Measurements from ENCODE around the gene PCDHGB5.
"Not testable (repeated sequence)": the region's sequence is repeated elsewhere in the genome, so short reads cannot be mapped to it uniquely, and the experiment has no call there.

The PCDHGB5 gene

DNA sequence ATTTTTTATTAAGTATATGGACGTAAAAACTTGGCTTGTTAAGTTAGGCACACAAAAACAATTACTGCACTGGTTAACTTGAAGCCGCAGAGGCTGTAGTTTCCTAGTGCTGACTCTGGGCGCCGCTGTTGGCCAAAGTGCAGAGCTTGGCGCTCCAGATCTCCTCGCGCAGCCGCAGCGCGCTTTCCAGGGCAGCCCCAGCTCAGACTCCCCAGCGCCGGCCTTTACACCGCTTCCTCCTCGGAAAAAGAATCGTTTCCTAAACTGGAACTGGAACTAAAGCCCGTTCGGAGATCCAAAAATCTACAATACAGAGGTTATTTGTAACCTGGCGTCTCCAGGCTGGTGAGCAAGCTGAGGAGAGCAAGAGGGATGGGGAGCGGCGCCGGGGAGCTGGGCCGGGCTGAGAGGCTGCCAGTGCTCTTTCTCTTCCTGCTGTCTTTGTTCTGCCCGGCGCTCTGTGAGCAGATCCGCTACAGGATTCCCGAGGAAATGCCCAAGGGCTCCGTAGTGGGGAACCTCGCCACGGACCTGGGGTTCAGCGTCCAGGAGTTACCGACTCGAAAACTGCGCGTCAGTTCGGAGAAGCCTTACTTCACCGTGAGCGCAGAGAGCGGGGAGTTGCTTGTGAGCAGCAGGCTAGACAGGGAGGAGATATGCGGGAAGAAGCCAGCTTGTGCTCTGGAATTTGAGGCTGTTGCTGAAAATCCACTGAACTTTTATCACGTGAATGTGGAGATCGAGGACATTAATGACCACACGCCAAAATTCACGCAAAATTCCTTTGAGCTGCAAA lies at the start of gene PCDHGB5:
Gene PCDHGB5, plus strand, starts transcription at position 192 of the 796 bp plus-strand sequence. Its CDS starts 181 bp downstream, at position 373.
- DNase-seq, result not testable (repeated sequence)

GRCh38 chr5:141349917-141350619 lies 47.7 kb upstream of the PCDHGB5 start, which contains the start of gene PCDHGB1:
TSS of gene PCDHGB1 (plus strand) at chr5:141350099. CDS start at chr5:141350261, 162 bp downstream.
- DNase-seq, result no peak

- no peak for DNase-seq
Observed at GRCh38 chr5:141351591-141351990, 46.2 kb upstream of the PCDHGB5 start.

GRCh38 chr5:141354900-141355469 lies 42.8 kb upstream of the PCDHGB5 start, which contains the start of gene PCDHGA4:
TSS of gene PCDHGA4 (plus strand) at chr5:141355021. CDS start at chr5:141355108, 87 bp downstream.
- DNase-seq, result no peak

- no peak for DNase-seq
Observed at GRCh38 chr5:141355641-141356040, 42.1 kb upstream of the PCDHGB5 start.

GRCh38 chr5:141356133-141356532 lies 41.6 kb upstream of the PCDHGB5 start:
- no peak for DNase-seq

GRCh38 chr5:141356950-141357349 lies 40.8 kb upstream of the PCDHGB5 start:
- DNase-seq, result no peak

DNA sequence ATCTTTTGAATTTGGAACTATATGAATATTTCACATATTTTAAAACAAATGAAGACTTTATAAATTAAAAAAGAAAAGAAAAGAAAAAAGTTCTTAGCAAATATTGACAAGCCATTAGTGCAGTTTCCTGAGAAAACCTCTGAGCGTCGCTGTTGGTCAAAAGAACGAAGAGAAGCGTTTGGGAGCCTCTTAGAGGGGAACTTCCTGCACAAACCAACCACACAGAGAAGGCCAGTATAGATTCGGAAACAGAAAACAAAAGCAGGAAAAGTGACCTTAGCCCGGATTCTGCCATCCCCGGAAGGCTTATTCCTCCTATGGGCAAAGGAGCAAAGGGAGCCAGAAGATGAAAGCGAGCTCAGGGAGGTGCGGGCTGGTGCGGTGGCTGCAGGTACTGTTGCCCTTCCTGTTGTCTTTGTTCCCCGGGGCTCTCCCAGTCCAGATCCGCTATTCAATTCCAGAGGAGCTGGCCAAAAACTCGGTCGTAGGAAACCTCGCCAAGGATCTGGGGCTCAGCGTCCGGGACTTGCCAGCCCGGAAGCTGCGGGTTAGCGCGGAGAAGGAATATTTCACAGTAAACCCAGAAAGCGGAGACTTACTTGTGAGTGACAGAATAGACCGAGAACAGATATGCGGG lies 37.8 kb upstream of the PCDHGB5 start, which contains the start of gene PCDHGB2:
Gene PCDHGB2, plus strand, starts transcription at position 205 of the 637 bp plus-strand sequence. Its CDS starts 142 bp downstream, at position 347.
- DNase-seq, result no peak

DNA sequence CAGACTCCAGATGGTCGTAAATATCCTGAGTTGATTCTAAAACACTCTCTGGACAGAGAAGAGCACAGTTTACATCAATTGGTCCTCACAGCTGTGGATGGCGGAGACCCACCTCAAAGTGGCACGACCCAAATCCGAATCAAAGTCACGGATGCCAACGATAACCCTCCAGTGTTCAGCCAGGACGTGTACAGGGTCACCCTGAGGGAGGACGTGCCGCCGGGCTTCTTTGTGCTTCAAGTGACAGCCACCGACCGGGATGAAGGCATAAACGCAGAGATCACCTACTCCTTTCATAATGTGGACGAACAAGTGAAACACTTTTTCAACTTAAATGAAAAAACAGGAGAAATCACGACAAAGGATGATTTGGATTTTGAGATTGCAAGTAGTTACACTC lies 37.1 kb upstream of the PCDHGB5 start:
- no peak for DNase-seq

DNA sequence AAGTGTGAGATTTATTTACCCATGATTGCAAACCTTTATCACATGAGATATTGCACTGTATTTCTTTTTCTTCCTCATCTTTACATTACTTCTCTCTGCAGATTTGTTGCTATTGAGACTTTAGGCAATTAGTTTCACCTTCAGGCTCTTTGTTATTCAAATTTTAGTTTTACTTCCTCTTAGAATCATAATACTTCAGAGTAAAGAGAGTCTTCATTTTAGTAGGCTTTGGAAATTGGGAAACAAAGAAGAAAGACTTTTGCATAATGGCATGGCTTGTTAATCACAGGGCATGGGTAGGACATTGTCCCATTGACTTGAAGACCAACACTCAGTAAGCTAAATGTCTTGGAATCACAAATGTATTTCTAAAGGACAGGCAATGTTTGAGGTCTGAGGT lies 35.0 kb upstream of the PCDHGB5 start:
- DNase-seq, result no peak

DNA sequence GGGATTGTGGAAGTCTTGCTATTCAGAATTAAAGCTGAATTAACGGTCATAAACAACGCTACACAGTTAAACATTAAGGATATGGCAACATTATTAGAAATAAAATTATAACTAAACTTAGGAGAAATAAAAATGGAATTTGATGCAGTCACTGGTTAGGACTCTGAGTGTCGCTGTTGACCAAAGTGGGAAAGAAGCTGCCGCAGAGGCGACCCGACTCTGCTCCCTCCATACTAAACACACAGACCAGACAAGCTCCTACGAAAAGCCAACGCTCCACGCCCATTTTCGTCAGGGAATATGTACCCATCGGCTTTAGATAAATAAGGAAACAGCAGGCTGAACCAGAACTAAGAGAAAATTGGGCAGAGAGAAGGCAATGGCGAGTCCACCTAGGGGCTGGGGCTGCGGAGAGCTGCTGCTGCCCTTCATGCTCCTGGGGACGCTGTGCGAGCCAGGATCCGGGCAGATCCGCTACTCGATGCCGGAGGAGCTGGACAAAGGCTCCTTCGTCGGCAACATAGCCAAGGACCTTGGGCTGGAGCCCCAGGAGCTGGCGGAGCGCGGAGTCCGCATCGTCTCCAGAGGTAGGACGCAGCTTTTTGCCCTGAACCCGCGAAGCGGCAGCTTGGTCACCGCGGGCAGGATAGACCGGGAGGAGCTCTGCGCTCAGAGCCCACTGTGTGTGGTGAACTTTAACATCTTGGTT lies 33.6 kb upstream of the PCDHGB5 start, which contains the start of gene PCDHGA5:
Gene PCDHGA5, plus strand, starts transcription at position 211 of the 709 bp plus-strand sequence. Its CDS starts 169 bp downstream, at position 380.
- no peak for DNase-seq

DNA sequence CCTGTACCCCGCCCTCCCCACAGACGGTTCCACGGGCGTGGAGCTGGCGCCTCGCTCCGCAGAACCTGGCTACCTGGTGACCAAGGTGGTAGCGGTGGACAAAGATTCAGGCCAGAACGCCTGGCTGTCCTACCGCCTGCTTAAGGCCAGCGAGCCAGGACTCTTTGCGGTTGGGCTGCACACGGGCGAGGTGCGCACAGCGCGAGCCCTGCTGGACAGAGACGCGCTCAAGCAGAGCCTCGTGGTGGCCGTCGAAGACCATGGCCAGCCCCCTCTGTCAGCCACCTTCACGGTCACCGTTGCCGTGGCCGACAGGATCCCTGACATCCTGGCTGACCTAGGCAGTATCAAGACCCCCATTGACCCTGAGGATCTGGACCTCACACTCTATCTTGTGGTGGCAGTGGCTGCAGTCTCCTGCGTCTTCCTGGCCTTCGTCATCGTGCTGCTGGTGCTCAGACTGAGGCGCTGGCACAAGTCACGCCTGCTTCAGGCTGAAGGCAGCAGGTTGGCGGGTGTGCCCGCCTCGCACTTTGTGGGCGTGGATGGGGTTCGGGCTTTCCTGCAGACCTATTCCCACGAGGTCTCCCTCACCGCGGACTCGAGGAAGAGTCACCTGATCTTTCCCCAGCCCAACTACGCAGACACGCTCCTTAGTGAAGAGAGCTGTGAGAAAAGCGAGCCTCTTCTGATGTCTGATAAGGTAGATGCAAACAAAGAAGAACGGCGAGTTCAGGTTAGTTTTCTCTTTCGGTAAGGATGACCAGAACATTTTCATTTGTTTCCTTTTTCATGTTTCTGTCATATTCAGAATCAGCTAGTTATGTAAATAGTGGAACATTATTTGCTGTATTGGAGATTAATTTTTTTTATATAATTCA lies 31.5 kb upstream of the PCDHGB5 start:
- DNase-seq, result no peak

DNA sequence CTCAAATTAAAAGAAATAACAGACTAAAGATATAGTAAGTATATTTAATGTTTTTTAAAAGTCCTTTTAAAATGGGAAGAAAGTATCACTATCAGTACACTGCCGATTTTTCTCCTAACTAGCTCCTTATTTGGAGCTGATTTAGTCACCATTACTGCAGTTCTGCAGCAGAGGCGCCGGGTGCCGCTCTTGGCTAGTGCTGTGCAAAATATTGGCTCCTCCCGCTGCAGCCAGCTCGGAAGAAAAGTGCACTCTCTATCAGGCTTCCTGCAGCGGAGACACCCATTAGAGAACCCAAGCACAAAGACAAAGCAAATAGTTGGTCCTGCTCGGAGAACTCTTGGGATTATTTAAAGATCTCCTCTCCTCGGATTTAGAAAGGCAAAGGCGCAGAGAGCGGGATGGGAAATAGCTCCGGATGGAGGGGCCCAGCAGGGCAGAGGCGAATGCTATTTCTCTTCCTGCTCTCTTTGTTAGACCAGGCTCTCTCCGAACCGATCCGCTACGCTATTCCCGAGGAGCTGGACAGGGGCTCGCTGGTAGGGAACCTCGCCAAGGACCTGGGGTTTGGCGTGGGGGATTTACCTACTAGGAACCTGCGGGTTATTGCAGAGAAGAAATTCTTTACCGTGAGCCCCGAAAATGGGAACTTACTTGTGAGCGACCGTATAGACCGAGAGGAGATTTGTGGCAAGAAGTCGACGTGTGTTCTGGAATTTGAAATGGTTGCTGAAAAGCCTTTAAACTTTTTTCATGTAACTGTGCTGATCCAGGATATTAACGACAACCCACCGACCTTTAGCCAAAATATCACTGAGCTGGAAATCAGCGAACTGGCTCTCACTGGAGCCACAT lies 27.5 kb upstream of the PCDHGB5 start, which contains the start of gene PCDHGB3:
Gene PCDHGB3, plus strand, starts transcription at position 249 of the 855 bp plus-strand sequence. Its CDS starts 153 bp downstream, at position 402.
- no peak for DNase-seq

DNA sequence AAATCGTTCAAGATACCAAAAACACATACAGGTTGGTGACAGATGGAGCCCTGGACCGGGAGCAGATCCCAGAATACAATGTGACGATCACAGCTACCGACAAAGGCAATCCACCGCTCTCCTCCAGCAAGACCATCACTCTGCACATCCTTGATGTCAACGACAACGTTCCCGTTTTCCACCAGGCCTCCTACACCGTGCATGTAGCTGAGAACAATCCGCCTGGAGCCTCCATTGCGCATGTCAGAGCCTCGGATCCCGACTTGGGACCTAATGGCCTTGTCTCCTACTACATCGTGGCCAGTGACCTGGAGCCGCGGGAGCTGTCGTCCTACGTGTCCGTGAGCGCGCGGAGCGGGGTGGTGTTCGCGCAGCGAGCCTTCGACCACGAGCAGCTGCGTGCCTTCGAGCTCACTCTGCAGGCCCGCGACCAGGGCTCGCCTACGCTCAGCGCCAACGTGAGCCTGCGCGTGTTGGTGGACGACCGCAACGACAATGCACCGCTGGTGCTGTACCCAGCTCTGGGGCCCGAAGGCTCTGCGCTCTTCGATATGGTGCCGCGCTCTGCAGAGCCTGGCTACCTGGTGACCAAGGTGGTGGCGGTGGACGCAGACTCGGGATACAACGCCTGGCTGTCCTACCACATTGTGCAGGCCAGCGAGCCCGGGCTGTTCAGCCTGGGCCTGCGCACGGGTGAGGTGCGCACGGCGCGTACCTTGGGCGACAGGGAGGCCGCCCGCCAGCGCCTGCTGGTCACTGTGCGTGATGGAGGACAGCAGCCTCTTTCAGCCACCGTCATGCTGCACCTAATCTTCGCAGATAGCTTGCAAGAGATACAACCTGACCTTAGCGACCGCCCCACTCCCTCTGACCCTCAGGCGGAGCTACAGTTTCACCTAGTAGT lies 25.9 kb upstream of the PCDHGB5 start:
- DNase-seq, result no peak

DNA sequence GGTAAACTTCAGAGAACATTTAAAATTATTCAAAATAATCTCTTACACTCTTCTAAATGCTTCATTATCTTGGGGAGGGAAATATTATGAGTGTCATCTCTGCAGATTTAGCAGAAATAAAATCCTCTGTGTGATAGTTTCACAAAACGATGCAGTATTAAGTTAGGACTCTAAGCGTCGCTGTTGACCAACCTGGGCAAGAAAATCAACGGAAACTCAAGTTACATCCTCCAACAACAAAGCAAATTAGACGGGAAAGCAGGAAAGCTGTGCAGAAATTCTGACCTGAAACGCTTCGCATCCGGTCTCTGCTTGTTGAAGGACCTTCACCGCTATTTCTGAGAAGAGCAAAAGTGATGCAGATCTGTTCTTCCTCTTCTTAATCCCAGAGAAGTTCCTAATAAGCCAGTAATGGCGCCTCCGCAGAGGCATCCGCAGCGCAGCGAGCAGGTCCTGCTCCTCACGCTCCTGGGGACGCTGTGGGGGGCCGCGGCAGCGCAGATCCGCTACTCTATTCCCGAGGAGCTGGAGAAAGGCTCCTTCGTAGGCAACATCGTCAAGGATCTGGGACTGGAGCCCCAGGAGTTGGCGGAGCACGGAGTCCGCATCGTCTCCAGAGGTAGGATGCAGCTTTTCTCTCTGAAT lies 24.0 kb upstream of the PCDHGB5 start, which contains the start of gene PCDHGA6:
Gene PCDHGA6, plus strand, starts transcription at position 219 of the 645 bp plus-strand sequence. Its CDS starts 193 bp downstream, at position 412.
- DNase-seq, result no peak

- no peak for DNase-seq
Observed at GRCh38 chr5:141374627-141375026, 23.1 kb upstream of the PCDHGB5 start.

DNA sequence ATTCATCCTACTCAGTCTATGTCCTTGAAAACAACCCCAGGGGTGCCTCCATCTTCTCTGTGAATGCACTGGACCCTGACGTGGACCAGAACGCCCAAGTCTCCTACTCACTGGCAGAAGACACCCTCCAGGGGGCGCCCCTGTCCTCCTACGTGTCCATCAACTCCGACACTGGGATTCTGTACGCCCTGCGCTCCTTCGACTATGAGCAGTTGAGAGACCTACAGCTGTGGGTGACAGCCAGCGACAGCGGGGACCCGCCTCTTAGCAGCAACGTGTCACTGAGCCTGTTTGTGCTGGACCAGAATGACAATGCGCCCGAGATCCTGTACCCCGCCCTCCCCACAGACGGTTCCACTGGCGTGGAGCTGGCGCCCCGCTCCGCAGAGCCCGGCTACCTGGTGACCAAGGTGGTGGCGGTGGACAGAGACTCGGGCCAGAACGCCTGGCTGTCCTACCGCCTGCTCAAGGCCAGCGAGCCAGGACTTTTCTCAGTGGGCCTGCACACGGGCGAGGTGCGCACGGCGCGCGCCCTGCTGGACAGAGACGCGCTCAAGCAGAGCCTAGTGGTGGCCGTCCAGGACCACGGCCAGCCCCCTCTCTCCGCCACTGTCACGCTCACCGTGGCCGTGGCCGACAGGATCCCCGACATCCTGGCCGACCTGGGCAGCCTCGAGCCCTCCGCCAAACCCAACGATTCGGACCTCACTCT lies 22.1 kb upstream of the PCDHGB5 start:
- not testable (repeated sequence) for DNase-seq
